NCI-H2196 treated with DMSO at 0.1 percent for 48 hours (cell line): ENCODE results near the gene CDKN2A.
A peak's percentile ranks its signal among the peaks of the same experiment; 100 is the strongest.

ENCODE experiments used
- DNase-seq: peaks from one replicate; lab custom pipeline; 2025; ENCODE audit not compliant: unreplicated experiment; lab: John Stamatoyannopoulos, UW

The CDKN2A gene

DNA sequence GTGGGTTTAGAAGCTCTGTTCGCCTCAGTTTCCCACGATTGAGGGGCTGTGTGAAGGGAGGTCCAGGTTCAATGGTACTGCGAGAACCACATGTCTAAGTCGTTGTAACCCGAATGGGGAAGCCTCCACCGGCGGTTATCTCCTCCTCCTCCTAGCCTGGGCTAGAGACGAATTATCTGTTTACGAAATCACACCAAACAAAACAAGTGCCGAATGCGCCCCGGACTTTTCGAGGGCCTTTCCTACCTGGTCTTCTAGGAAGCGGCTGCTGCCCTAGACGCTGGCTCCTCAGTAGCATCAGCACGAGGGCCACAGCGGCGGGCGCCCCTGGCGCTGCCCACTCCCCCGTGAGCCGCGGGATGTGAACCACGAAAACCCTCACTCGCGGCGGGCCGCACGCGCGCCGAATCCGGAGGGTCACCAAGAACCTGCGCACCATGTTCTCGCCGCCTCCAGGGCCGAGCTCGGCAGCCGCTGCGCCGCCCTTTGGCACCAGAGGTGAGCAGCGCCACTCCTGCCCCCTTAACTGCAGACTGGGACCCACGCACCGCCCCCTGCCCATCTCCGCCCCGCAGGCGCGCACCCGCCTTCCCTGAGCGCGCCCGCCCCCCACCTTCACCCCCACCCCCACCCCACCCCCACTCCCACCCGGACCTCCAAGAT, at the start of gene CDKN2A:
Gene CDKN2A (minus strand): TSS at position 500 of the 663 bp plus-strand sequence.
- peak; percentile 85 for DNase-seq

DNA sequence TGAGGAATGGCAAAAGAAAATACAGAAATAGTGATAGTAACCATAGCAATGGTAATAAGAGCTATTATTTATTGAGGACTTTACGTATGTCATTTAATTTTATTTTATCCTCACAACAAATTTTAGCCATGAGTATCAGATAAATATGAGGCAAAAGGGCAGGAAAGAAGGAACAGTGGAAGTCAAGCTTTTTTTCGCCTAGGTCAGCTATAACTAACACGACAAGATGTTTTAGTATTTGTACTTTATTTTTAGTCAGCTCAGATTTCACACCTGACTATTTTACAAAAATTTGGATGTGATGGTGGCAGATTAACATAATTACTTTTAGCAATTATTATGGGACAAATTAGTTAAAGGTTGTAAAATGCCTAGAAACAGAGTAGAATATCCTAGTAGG, 49.7 kb upstream of the CDKN2A start:
- no peak for DNase-seq

DNA sequence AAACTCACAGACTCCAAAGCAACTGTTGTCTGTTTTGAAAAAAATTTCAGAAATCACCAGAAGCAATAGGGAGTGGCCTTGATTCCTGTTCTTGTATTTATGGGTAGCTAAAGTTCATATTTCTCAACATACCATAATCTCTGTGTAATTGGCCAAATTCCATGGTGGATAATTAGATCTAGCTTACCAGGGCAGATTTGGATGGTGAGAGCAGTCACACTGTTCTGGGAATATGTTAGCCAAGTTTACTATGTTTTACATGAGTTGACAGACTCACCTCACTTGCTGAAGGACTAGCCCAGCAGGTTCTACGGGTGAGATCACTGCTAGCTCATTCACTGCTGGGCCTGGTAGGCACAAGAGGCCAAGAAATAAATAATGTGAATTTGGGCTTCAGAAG, 47.6 kb upstream of the CDKN2A start:
- DNase-seq = no peak

DNA sequence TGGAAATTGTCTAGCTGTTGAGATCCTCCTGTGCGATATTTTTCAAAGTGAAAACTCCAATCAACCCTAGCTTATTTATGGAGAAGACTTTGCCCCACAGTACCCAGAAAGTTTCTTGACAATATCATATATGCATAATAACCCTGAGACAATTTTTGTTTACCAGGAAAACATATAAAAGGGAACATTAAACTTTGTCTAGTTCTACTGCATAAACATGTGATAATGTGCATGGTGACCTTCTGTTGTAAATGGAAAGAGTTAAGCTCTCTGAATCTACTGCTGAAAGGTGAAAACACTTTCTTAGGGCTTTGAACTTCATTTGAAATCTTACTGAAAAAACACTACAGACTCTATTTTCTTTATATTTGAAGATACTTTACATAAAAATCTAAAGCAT, 47.2 kb upstream of the CDKN2A start:
- no peak for DNase-seq

DNA sequence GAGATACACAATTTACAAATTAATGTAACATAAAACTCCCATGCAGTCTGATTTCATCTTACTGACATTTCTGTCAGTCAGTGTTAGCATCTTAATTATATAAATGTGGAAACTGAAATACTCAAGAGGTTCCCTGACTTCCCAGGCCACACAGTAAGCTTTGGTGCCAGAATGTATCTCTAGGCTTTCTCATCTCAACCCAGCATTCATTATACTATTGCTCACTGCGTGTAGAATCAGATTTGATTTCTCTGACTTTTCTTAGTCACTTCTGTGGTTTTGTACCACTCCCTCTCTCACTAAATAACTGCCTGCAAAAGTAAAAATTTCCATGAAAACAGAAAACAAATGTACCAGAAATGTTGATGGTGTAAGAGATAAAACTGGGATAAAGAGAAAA, 46.6 kb upstream of the CDKN2A start:
- no peak for DNase-seq

DNA sequence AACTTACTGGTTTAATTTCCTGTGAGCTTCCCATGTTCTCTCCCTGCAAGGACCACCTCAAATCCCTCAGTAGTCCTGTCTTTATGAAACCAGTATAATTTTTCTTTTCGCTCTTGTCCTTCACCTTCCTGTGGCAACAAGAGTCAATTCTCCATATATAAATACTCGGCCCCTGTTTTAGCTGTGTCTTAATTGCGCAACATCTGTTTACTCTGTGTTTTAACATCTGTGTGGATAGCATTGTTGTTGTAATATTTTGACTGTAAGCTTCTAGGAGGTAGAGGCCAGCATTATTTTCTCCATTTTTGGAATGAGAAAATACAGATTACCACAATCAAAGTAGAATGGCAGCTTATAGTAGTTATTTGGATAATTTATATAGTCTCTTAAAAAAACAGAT, 45.1 kb upstream of the CDKN2A start:
- no peak for DNase-seq

DNA sequence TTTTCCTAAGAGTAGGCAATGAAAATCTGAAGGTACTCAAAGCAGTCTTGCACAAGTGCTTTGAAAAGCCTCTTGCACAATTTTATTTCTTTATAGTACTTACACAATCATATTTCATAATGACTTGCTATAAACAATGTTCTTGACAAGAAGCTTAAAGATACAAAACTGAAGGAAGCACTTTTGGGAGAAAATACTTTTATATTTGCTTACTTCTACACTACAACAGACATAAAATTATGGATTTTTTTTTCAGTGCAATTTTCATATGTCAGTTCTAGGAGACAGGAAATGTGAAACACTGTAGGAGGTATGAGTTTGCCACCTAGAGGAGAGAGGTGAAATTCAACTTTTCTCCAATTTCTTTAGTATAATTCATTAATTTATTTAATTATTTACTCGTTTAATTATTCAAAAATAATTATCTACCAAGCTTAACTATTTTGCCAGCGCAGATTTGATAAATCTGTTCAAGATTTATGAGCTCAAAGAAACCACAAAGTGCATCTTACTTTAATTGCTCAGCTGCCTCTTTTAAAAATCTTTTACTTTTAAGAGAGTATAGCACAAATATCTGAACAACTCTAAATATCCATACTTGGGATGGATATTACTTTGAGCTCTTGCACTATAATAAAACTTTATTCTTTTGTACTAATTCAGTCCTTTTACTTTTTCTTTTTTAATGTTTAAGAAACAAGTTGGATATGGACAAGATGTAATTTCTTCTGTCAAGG, 43.9 kb upstream of the CDKN2A start:
- peak; percentile 25 for DNase-seq

DNA sequence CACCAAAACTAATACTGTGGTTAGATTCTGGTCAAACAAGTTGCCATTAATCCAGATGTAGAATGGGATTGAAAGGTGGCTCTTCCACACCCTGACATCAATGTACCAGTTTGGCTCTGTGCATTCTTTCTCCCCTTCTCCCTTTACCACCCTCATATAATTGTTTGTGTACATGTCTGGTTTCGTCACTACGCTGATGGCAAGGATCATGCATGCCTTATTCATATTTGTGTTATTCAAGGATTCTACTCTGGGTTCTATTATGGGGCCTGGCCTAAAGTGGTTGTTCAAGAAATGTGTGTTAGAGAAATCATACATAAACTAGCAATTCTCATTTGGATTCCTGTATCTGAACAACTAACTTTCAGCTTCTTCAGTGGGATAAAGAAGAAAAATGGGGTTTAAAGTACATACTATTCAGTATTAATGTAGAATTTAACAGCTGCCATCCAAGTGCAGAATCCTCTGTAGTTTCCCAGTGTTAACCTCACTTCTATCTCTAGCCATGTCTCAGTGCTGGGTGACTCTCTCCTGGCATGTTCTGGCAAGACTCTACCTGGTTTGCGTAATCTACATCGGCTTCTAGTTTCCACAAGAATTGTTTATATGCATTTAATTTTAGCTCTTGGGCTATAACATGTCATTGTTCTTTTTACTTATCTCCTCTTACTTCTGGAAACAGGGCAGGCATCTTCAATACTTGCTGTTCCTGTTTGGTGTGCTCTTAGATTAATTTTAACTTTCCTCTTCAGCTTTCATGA, 42.9 kb upstream of the CDKN2A start:
- no peak for DNase-seq

DNA sequence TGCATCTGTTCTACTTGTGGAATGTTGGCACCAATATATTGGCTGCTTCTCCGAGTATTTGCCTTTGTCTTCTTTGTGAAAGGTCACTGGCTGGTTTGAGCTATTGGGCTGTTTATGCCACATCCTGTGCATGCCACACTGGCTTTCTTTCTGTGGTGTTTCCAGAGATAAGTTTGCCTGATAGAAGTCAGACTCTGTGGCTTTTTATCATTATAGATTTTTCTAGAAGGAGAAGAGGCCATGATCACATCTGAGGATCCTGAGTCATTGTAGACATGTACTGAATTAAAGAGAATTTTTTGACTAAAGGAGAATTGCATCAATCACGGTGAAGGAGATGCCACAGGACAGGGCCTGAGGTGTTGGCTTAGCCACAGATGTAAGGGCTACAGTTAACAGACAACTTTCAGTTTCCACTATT, 41.4 kb upstream of the CDKN2A start:
- DNase-seq = no peak

DNA sequence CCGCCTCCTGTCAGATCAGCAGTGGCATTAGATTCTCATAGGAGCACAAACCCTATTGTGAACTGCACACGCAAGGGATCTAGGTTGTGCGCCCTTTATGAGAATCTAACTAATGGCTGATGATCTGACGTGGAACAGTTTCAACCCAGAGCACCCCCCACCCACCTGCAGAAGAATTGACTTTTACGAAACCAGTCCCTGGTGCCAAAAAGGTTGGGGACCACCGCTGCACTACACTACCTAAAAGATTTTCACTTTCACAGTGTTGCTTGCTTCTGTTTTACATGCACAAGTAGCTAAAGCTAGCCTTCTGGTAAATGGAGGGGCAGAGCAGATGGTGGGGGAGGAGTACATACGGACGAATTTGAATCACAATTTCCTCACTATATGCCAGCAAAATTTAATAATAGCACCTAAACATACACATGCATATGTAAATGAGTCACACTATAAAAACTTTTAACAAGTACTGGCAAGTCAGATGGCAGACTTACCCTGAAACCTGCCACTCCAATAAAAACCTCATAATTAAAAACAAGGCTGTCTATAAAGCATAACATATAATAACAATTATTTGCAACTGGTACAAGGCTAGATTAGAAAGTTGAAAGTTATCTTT, 38.9 kb upstream of the CDKN2A start:
- DNase-seq = no peak

DNA sequence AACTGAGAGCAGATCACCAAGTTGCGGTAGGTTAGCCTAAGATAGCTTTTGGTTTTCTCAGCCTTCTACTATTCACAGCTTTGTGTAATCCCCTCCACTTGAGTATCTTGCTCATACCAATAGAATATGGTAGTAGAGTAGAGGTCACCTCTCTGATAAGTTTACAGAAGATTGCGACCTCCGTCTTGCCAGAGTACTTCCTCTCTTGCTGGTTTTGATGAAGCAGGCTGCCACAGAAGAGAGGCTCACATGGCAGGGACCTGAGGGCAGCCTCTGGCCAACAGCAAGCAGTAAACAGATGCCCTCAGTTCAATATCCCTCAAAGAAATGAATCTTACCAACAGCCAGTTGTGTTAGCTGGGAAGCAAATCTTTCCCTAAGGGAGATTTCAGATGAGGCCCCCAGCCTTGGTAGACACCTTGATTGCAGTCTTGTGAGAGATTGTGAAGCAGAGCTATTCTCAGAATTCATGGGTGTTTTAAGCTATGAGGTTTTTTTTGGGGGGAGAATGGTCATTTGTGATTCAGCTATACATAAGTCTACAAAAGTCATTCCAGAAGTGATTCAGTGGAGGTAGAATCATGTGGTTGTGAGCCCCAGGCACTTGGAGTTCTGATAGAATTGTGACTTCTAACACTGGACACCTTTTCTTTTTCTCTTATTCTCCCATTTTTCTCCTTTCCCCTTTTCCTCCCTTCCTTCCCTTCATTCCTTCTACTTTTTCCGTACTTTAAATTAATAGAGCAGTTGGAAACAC, 37.6 kb upstream of the CDKN2A start:
- DNase-seq = no peak

DNA sequence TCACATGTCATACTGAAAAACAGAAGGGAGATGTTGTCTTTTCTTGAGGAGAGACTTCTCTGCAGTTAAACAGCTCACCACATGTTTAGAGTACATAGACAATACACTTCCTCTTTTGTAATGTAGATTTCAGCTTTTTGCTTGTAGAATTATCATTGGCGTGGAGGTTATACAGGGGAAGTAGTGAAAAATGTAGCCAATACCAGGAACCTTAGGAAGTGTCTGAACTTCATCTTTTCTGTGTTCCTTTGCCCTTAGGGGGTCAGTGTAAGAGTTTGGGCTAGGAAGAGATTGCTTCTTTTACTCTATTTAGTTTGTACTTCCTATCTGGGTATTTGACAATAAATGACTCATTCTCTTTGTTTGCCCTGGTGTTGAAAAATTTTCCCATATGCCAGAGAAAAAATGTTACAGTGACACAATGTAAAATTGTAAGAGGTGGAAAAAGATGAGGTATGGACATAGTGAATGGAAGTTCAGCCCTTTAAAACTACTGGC, 36.0 kb upstream of the CDKN2A start:
- no peak for DNase-seq

DNA sequence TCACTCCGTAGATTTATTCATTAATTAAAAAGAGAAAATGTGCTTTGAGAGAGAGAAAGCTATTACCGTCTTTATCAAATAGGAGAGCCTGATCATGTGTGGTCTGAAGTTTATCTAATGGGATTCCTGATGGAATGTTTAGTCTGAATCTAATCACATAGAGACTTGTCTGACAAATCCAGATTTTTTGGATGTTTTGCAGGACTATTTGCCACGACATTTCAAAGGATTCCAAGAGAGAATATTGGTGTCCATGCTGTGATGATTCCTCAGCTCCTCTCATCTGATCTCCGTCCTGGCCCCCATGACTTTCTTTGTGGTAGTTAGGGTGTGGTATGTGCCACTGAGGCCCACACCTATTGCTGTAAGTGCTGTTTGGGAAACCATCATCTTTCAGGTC, 35.0 kb upstream of the CDKN2A start:
- no peak for DNase-seq

DNA sequence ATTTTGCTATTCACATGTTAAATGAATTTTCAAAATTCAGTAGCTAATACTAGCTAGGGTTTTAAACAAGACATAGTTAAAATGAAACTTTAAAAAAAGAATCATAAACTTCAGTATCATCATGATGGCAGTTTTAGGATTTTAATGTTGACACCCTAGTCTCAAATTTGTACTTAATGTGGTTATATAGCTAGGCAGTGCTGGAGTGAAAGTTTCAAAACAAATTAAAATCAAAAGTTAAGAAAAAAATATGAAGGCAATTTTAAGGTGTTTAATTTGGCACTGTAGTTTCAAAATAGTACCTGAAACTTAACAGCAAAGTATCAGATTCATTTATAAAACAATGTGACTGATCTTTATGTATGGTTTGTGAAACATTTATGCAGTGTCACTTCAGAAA, 34.2 kb upstream of the CDKN2A start:
- no peak for DNase-seq

DNA sequence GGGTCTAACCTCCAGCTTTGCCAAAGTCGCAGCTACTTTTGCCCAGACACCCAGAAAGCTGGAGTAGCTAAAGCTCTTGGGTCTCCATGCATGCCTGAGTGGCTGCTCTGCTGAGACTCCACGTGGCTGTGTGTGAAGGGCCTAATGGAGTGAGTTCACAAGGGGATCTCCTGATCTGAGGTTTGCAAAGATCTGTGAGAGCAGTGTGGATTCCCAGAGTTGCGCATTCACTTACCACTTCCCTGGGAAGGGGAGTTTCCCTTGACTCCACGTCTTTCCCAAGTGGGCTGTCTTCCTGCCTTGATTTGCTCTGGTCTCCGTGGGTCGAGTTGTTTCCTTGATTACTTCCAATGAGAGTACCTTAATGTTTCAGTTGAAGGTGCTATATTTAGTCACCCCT, 32.5 kb upstream of the CDKN2A start:
- DNase-seq = no peak

DNA sequence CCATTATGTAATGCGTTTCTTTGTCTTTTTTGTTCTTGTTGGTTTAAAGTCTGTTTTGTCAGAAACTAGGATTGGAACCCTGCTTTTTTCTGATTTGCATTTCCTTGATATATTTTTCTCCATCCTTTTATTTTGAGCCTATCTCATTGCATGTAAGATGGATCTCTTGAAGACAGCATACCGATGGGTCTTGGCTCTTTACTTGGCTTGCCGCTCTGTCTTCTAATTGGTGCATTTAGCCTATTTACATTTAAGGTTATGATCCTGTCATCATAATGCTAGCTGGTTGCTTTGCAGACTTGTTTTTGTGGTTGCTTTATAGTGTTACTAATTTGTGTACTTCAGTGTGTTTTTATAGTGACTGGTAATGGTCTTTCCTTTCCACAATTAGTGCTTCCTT, 28.2 kb upstream of the CDKN2A start:
- DNase-seq = no peak

DNA sequence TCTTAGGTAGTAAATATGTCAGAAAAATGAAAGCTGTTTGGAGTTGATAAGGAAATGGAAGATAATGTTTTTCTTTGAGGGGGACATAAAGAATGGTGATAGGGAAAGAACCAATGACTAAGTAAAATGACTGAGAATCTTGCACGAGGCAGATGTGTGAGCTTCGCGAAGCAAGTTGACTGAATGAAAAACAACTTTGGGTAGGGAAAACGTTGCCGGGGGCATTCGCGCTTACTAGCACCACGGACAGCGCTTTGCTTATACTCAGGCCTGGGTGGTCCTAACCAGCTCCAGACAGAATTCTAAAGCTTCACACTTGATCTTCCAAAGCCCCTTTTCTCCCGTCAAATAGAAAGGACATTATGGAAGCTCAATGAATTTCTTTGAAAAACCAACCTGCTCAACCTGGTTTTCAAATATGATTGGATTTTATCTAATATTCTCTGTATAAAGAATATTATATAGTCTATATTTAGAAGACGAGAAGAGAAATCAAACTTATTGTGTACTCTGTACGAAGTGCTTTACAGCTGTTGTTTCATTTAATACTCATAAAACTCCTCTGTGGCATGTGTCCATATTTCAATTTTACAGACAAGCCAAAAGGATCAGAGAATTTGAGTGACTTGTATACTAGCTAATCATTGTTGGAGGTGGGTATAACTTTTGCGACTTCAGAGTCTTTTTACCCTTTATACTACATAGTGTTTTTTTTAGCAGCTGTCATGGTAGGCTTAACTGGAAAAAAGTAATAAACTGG, 16.9 kb upstream of the CDKN2A start:
- DNase-seq = no peak

DNA sequence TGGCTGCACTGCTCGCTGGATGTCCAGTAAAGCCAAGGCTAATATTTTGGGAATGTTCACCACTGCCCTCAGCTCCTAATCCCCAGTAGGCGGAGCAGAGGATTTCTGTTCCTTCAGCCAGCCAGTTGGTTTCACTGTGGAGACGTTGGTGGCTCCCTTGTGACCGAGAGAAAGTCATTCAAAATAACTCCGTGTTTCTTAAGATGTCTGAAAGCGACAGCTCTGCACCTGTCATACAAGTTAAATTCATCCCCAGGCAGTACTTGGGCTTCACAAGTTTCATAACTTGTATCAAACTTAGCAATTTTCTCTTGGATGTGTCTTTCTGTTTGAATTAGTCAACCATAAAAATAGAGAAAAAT, 15.3 kb upstream of the CDKN2A start:
- DNase-seq = no peak

DNA sequence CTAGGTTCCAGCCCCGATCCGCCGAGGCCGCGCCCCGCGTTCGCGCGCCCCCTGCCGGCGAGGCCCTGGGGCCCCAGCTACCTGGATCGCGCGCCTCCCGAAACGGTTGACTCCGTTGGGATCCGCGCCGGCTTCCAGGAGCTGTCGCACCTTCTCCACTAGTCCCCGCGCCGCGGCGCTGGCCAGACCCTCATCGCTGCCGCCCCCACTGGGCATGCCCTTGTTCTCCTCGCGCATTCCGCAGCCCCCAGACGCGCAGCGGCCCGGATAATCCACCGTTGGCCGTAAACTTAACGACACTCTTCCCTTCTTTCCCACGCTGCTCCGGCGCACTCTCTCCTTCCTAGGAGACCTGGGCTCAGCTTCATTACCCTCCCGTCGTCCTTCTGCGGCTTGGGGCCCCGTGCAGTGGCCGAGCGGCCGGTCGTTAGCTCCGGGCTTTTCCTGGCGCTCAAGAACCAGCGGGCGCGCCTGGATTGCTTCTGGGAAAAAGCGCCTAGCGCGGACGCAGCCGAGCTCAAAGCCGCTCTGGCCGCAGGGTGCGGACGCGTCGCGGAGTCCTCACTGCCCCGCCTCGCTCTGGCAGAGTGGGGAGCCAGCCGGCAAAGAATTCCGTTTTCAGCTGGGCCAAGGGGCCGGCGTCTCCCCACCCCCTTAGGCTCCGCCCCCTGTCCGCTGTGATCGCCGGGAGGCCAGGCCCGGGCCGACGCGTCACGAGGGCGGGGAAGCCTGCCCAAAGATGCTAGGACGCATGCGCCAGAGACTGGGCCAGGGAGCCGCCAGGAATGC, 14.7 kb upstream of the CDKN2A start, which contains the start of gene CDKN2B:
Gene CDKN2B (minus strand): TSS at position 589 of the 789 bp plus-strand sequence. CDS start 352 bp downstream, at position 237.
- DNase-seq = peak; percentile 95
